ENCODE results near the gene PRKAG2.
A peak's percentile ranks its signal among the peaks of the same experiment; 100 is the strongest.
"Not testable (repeated sequence)": the region's sequence is repeated elsewhere in the genome, so short reads cannot be mapped to it uniquely, and the experiment has no call there.

The PRKAG2 gene

GRCh38 chr7:151518947-151519764 lies 357.8 kb downstream of the PRKAG2 start:
- not testable (repeated sequence) for H4K8ac ChIP-seq (ENCODE audit: low read depth, low read length); H2BK120ac ChIP-seq (ENCODE audit: low read depth, low read length); H3K79me1 ChIP-seq (ENCODE audit: low read depth, low read length); H4K91ac ChIP-seq (ENCODE audit: low read depth, low read length, poor library complexity); H3K4ac ChIP-seq (ENCODE audit: low read length); H3K14ac ChIP-seq (ENCODE audit: low read length); H2BK12ac ChIP-seq (ENCODE audit: low read length); DNase-seq (ENCODE audit: low spot score); H2BK5ac ChIP-seq (ENCODE audit: low read length); H3K4me1 ChIP-seq (ENCODE audit: control insufficient read depth in 2 of 2, insufficient read depth in 1 of 2, low read depth in 1 of 2, low read length in 2 of 2); H3K27me3 ChIP-seq (ENCODE audit: control insufficient read depth in 3 of 3, insufficient read depth in 3 of 3, low read depth in 1 of 3, low read length in 3 of 3)
- peak overlapping the region; percentile 81 for H2AFZ ChIP-seq (ENCODE audit: low read length)
- H3K18ac ChIP-seq (ENCODE audit: low read length), result peak overlapping the region; percentile 97
- H3K27ac ChIP-seq (replicated peaks; ENCODE audit: low read length), result peak overlapping the region; percentile 88
- peaks cover 0 to 20% of the 10 kb centered on the region in 2 donors for H3K36me3 ChIP-seq (replicated peaks in 1 of 2; ENCODE audit: control insufficient read depth in 2 of 2, insufficient read depth in 2 of 2, low read length in 2 of 2)
- H3K9ac ChIP-seq (ENCODE audit: low read depth, low read length, poor library complexity), result peak overlapping the region; percentile 92
- peaks cover 2 to 25% of the 10 kb centered on the region in 2 donors for H3K9me3 ChIP-seq (replicated peaks in 1 of 2; ENCODE audit: control insufficient read depth in 2 of 2, insufficient read depth in 1 of 2, low read depth in 1 of 2, low read length in 2 of 2)
- WGBS, 2 donors (ENCODE audit: extremely low coverage in 2 of 2, insufficient read length in 2 of 2, insufficient replicate concordance in 1 of 2), result no CpG with 5 or more reads among the region's 118 CpGs
- peak overlapping the region; percentile 70 for H3K23ac ChIP-seq (ENCODE audit: low read depth, low read length, poor library complexity)
- peak overlapping the region; percentile 74 for H2AK5ac ChIP-seq (ENCODE audit: low read depth, low read length)
- peak overlapping the region; percentile 11 for H2BK15ac ChIP-seq (ENCODE audit: low read length)
- H3K4me2 ChIP-seq (ENCODE audit: insufficient read depth, low read length, poor library complexity, severe bottlenecking), result peak overlapping the region; percentile 87
- peak overlapping the region; percentile 77 to 95 for H3K4me3 ChIP-seq (ENCODE audit: low read length in 2 of 2)

- peaks cover 0 to 24% of the 10 kb centered on the region in 2 donors for H3K36me3 ChIP-seq (replicated peaks in 1 of 2; ENCODE audit: control insufficient read depth in 2 of 2, insufficient read depth in 2 of 2, low read length in 2 of 2)
- H2BK12ac ChIP-seq (ENCODE audit: low read length), result no peak overlapping the region
- H2AK5ac ChIP-seq (ENCODE audit: low read depth, low read length), result no peak overlapping the region
- no peak overlapping the region for H3K14ac ChIP-seq (ENCODE audit: low read length)
- H2BK15ac ChIP-seq (ENCODE audit: low read length), result no peak overlapping the region
- no peak for DNase-seq (ENCODE audit: low spot score)
- peak overlapping the region; percentile 81 for H2AFZ ChIP-seq (ENCODE audit: low read length)
- H4K8ac ChIP-seq (ENCODE audit: low read depth, low read length), result no peak overlapping the region
- no peaks in the 10 kb centered on the region for H3K27me3 ChIP-seq (ENCODE audit: control insufficient read depth in 3 of 3, insufficient read depth in 3 of 3, low read depth in 1 of 3, low read length in 3 of 3)
- peaks cover 2 to 33% of the 10 kb centered on the region in 2 donors for H3K9me3 ChIP-seq (replicated peaks in 1 of 2; ENCODE audit: control insufficient read depth in 2 of 2, insufficient read depth in 1 of 2, low read depth in 1 of 2, low read length in 2 of 2)
- peaks cover 2 to 8% of the 10 kb centered on the region in 2 donors for H3K4me1 ChIP-seq (ENCODE audit: control insufficient read depth in 2 of 2, insufficient read depth in 1 of 2, low read depth in 1 of 2, low read length in 2 of 2)
- H3K18ac ChIP-seq (ENCODE audit: low read length), result peak overlapping the region; percentile 97
- H2BK120ac ChIP-seq (ENCODE audit: low read depth, low read length), result no peak overlapping the region
- H3K4me3 ChIP-seq (ENCODE audit: low read length in 2 of 2), result peak overlapping the region; percentile 77 to 95
- H2BK5ac ChIP-seq (ENCODE audit: low read length), result no peak overlapping the region
- peak overlapping the region; percentile 92 for H3K9ac ChIP-seq (ENCODE audit: low read depth, low read length, poor library complexity)
- no peak overlapping the region for H4K91ac ChIP-seq (ENCODE audit: low read depth, low read length, poor library complexity)
- H3K4me2 ChIP-seq (ENCODE audit: insufficient read depth, low read length, poor library complexity, severe bottlenecking), result peak overlapping the region; percentile 87
- H3K23ac ChIP-seq (ENCODE audit: low read depth, low read length, poor library complexity), result no peak overlapping the region
- H3K27ac ChIP-seq (replicated peaks; ENCODE audit: low read length), result no peak overlapping the region
- no CpG with 5 or more reads among the region's 36 CpGs for WGBS, 2 donors (ENCODE audit: extremely low coverage in 2 of 2, insufficient read length in 2 of 2, insufficient replicate concordance in 1 of 2)
- no peak overlapping the region for H3K4ac ChIP-seq (ENCODE audit: low read length)
- H3K79me1 ChIP-seq (ENCODE audit: low read depth, low read length), result no peaks in the 10 kb centered on the region
Measured at GRCh38 chr7:151518105-151518946, 358.6 kb downstream of the PRKAG2 start.

- no peak overlapping the region for H2BK120ac ChIP-seq (ENCODE audit: low read depth, low read length)
- no peak overlapping the region for H3K27ac ChIP-seq (replicated peaks; ENCODE audit: low read length)
- H2BK12ac ChIP-seq (ENCODE audit: low read length), result no peak overlapping the region
- no peak overlapping the region for H4K91ac ChIP-seq (ENCODE audit: low read depth, low read length, poor library complexity)
- H4K8ac ChIP-seq (ENCODE audit: low read depth, low read length), result no peak overlapping the region
- H3K14ac ChIP-seq (ENCODE audit: low read length), result no peak overlapping the region
- H3K18ac ChIP-seq (ENCODE audit: low read length), result no peak overlapping the region
- no peak overlapping the region for H2BK5ac ChIP-seq (ENCODE audit: low read length)
- no peak overlapping the region for H2AFZ ChIP-seq (ENCODE audit: low read length)
- no peak overlapping the region for H3K4ac ChIP-seq (ENCODE audit: low read length)
- H3K4me1 ChIP-seq (ENCODE audit: control insufficient read depth in 2 of 2, insufficient read depth in 1 of 2, low read depth in 1 of 2, low read length in 2 of 2), result peaks cover 2 to 8% of the 10 kb centered on the region in 2 donors
- peak overlapping the region; percentile 77 to 95 for H3K4me3 ChIP-seq (ENCODE audit: low read length in 2 of 2)
- H3K79me1 ChIP-seq (ENCODE audit: low read depth, low read length), result no peaks in the 10 kb centered on the region
- no peak overlapping the region for H2BK15ac ChIP-seq (ENCODE audit: low read length)
- DNase-seq (ENCODE audit: low spot score), result no peak
- peaks cover 2 to 40% of the 10 kb centered on the region in 2 donors for H3K9me3 ChIP-seq (replicated peaks in 1 of 2; ENCODE audit: control insufficient read depth in 2 of 2, insufficient read depth in 1 of 2, low read depth in 1 of 2, low read length in 2 of 2)
- peaks cover 0 to 28% of the 10 kb centered on the region in 2 donors for H3K36me3 ChIP-seq (replicated peaks in 1 of 2; ENCODE audit: control insufficient read depth in 2 of 2, insufficient read depth in 2 of 2, low read length in 2 of 2)
- no peaks in the 10 kb centered on the region for H3K27me3 ChIP-seq (ENCODE audit: control insufficient read depth in 3 of 3, insufficient read depth in 3 of 3, low read depth in 1 of 3, low read length in 3 of 3)
- H2AK5ac ChIP-seq (ENCODE audit: low read depth, low read length), result no peak overlapping the region
- H3K9ac ChIP-seq (ENCODE audit: low read depth, low read length, poor library complexity), result no peak overlapping the region
- H3K4me2 ChIP-seq (ENCODE audit: insufficient read depth, low read length, poor library complexity, severe bottlenecking), result peak overlapping the region; percentile 87
- no CpG with 5 or more reads among the region's 7 CpGs for WGBS, 2 donors (ENCODE audit: extremely low coverage in 2 of 2, insufficient read length in 2 of 2, insufficient replicate concordance in 1 of 2)
- H3K23ac ChIP-seq (ENCODE audit: low read depth, low read length, poor library complexity), result no peak overlapping the region
Measured at GRCh38 chr7:151517601-151518104, 359.3 kb downstream of the PRKAG2 start.

- no peak overlapping the region for H3K27ac ChIP-seq (replicated peaks; ENCODE audit: low read length)
- peaks cover 2% of the 10 kb centered on the region for H3K79me1 ChIP-seq (ENCODE audit: low read depth, low read length)
- H4K91ac ChIP-seq (ENCODE audit: low read depth, low read length, poor library complexity), result no peak overlapping the region
- no peak overlapping the region for H3K18ac ChIP-seq (ENCODE audit: low read length)
- H3K4ac ChIP-seq (ENCODE audit: low read length), result no peak overlapping the region
- H3K4me3 ChIP-seq (ENCODE audit: low read length in 2 of 2), result no peak overlapping the region
- H2AK5ac ChIP-seq (ENCODE audit: low read depth, low read length), result no peak overlapping the region
- H2AFZ ChIP-seq (ENCODE audit: low read length), result no peak overlapping the region
- H3K9me3 ChIP-seq (replicated peaks in 1 of 2; ENCODE audit: control insufficient read depth in 2 of 2, insufficient read depth in 1 of 2, low read depth in 1 of 2, low read length in 2 of 2), result peaks cover 0 to 50% of the 10 kb centered on the region in 2 donors
- no peak overlapping the region for H3K9ac ChIP-seq (ENCODE audit: low read depth, low read length, poor library complexity)
- no peak for DNase-seq (ENCODE audit: low spot score)
- H2BK120ac ChIP-seq (ENCODE audit: low read depth, low read length), result no peak overlapping the region
- H2BK15ac ChIP-seq (ENCODE audit: low read length), result no peak overlapping the region
- H2BK12ac ChIP-seq (ENCODE audit: low read length), result no peak overlapping the region
- H4K8ac ChIP-seq (ENCODE audit: low read depth, low read length), result no peak overlapping the region
- H3K4me1 ChIP-seq (ENCODE audit: control insufficient read depth in 2 of 2, insufficient read depth in 1 of 2, low read depth in 1 of 2, low read length in 2 of 2), result peaks cover under 1 to 8% of the 10 kb centered on the region in 2 donors
- H2BK5ac ChIP-seq (ENCODE audit: low read length), result no peak overlapping the region
- H3K27me3 ChIP-seq (ENCODE audit: control insufficient read depth in 3 of 3, insufficient read depth in 3 of 3, low read depth in 1 of 3, low read length in 3 of 3), result no peaks in the 10 kb centered on the region
- H3K14ac ChIP-seq (ENCODE audit: low read length), result no peak overlapping the region
- peaks cover 0 to 39% of the 10 kb centered on the region in 2 donors for H3K36me3 ChIP-seq (replicated peaks in 1 of 2; ENCODE audit: control insufficient read depth in 2 of 2, insufficient read depth in 2 of 2, low read length in 2 of 2)
- no peak overlapping the region for H3K23ac ChIP-seq (ENCODE audit: low read depth, low read length, poor library complexity)
- H3K4me2 ChIP-seq (ENCODE audit: insufficient read depth, low read length, poor library complexity, severe bottlenecking), result no peak overlapping the region
Measured at GRCh38 chr7:151515276-151515565, 361.7 kb downstream of the PRKAG2 start.
